ENCODE results near the gene PPP1R12A.

Gene PPP1R12A

DNA sequence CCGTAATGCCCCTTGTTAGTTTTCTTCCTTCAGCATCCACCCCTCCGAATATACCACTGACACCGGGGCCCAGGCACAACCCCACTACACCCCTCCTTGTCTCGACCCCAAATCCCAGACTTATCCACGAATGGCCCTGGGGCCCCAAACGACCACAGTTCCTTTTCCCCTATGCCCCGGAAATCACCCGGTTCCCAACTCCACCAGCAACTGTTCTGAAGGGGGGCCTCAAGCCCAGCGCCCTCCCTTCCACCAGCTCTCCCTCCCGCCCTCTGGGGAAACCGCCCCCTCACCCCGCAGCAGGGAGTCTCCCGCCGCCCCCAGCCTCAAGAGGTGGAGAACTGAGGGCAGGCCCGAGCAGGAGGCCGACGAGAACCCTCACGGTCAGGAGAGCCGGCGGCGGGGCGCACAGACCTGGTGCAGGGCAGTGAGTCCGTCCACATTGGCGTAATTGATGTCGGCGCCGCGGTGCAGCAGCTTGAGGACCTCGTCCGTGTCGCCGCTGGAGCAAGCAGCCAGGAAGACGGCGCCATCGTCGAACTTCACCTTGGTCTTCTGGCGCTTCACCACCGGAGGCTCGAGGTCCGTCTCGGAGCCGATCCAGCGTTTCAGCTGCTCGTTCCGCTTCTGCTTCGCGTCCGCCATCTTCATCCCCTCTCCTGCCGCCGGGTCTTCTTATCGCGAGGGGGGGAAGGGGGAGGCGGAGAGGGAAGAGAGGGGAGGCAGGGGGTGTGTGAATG, 446 bp downstream of the PPP1R12A start:
- peak; percentile 24 for DNase-seq

DNA sequence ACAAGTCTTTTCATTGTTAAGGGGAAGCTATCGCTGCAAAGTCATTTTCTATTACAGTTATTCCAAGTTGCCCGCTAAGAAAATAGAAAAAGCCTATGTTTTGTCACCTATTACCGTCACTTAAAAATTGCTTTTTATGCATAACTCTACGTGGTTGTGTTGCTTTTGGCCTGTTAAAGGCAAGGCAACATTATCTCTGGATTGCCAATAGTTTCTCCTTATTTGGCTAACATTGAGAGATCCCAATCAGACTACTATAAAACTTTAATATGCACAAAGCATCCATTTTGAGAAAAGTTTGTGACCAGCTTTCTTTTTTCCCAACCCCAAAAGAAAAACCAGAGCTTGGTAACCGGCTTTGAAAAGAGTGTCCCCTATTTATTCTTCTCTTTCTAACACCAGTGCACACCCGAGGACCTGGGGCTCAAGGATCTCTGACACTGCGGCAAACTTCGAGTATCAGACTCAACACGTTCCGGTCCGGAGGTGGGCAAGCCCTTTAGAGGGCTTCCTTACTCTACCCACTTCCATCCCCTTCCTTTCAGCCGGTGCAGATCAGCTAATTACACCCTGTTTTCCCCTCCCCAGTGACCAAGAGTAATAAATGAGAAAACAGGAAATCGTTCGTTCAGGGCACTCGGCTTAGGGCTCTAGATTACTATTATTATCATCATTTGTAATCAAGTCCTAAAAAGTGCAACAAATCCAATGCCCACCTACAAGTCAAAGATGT, 1.2 kb downstream of the PPP1R12A start:
- DNase-seq = peak; percentile 15

GRCh38 chr12:79933043-79933442, 1.9 kb downstream of the PPP1R12A start:
- no peak for DNase-seq

DNA sequence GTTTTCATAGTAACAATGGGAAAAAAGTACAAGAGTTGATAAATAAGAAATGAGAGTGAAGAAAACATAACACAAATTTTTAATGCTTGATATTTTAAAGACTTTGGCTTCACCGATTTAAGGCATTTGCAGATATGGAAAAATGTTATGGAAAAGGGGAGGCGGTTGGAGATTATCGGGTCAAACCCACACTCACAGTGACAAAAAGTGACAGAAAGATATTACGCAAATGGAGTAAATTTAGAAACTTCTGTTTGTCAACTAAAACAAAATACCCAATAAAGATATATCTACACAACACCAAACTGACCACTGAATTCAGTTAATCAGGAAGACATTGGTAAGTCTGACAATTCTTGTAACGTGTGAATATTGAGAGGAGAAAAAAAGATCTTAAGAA, 2.5 kb downstream of the PPP1R12A start:
- no peak for DNase-seq

DNA sequence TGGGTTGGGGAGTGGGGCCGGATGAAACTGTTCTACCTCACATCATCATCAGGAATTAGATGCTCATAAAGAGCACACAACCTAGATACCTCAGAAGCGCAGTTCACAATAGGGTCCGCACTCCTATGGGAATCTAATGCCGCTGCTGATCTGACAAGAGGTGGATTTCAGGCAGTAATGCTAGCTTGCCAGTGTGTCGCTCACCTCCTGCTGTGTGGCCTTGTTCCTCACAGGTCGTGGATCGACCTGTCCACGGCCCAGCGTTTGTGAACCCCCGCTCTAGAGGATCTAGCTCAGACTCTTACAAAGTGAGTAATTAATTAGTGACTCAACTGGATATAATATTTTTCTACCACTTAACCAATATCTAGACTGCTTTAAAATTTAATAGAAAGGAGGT, 5.8 kb downstream of the PPP1R12A start:
- no peak for DNase-seq

DNA sequence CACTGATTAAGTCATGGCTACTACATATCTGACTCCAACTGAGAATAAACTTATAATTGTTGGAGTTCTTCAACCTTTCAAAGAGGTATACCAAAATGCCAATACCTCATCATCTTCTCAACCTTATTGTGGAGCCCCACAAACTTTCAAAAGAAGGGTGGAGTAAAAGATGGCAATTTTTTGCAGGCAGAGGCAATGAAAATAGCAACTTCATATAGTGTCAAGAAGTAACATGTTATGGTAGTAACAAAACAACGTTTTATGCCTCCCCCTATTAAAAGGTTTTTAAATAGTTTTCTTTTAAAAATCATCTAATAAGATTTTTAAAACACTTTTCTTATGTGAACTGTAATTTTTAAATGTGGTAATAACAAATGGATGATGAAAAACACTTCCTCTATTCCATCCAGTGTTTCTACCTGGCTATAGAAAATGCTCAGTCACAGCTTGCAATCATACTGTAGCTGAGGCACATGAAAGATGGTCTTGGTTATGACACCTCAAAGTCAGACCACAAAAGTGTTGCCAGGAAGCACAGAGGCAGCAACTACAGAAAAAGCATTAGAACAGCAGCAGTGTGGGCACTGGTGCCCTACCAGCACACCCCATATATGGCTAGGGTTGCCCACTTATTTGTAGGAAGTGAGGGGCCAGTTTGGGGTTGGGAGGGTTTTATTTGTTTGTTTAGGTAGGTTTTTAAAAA, 7.0 kb downstream of the PPP1R12A start:
- no peak for DNase-seq

- DNase-seq = no peak
Measured at GRCh38 chr12:79926951-79927350, 7.9 kb downstream of the PPP1R12A start.

DNA sequence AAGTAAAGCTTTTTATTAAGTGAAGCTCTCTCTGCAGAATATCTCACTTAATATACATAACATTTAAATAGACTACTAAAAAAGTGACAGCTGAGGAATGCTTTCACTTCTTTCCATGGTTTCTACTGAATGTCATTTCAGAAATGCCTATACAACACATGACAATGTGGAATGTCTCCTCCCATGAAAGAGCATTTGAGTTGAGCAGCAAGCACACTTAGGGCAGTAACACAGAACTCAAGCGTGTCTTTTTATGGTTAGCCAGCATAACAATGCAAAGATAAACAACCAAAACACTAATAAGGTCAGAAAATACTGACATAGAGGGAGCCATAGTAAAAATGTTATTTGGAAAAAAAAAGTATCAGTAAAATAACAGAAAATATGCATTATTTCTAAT, 9.4 kb downstream of the PPP1R12A start:
- DNase-seq = no peak

DNA sequence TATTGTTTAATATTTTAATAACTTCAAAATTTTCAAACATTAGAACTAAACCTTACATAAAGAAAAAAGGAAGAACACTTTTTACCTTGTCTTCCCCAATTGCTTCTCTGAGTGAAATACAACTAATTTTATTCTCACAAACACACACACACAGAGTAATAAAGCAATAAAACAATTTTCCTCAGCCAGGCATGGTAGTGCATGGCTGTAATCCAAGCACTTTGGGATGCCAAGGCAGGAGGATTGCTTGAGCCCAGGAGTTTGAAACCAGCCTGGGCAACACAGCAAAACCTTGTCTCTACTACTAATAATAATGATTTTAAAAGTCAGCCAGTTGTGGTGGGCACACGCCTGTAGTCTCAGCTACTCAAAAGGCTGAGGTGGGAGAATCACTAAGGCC, 13.1 kb downstream of the PPP1R12A start:
- DNase-seq = no peak

- no peak for DNase-seq
Measured at GRCh38 chr12:79920421-79921238, 14.3 kb downstream of the PPP1R12A start.

- no peak for DNase-seq
Measured at GRCh38 chr12:79919762-79920161, 15.1 kb downstream of the PPP1R12A start.

DNA sequence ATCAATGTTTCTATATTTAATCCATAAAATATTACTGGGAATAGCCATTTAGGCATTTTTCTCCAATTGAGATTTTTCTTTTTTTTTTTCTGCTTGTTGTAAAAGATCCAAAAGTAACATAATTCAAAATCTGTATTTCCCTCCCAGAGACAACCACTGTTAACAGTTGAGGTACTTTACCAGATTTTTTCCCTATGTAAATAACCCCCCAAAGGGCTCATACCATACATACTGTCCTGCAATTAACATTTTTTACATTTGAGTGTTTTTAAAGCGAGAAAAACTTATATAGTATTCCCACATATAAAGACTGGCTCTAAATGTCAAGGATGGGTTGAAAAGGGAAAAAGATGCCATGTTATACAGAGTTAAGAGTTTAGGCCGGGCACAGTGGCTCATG, 18.1 kb downstream of the PPP1R12A start:
- no peak for DNase-seq

- DNase-seq = no peak
Measured at GRCh38 chr12:79911889-79912656, 22.8 kb downstream of the PPP1R12A start.

DNA sequence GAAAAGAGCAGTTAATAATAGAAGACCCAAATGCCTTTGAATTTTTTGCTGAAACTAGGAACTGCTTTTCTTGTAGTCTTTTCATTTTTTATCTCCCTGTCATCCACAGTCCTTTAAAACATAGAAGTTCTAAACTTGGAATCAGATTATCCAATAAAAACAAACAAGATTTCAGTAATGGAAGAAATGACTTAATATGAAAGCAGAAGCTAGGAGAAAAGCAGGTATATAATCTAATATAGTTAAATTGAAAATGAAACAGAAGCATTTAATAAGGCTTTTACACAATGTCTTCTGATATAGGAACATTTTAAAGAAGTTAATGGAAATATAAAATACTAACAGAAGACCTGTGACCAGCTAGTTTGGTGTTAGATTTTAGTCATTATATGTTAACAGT, 26.5 kb downstream of the PPP1R12A start:
- no peak for DNase-seq

DNA sequence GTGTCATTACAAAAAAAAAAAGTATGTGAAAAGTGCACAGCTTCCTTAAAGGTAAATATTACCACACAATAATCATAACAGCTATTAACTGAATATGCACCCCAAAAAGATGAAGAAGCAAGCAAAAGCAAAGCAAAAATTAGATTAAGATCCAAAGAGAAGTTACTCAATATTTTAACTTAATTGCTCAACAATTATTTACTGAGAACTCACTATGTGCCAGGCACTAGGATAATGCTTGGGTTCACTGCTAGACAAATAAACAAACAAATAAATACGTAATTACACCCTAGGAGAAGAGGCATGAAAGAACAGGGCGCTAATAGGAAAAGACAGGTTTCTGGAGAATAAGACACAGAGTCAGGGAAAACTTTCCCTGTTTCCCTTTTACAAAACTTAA, 33.4 kb downstream of the PPP1R12A start:
- no peak for DNase-seq

DNA sequence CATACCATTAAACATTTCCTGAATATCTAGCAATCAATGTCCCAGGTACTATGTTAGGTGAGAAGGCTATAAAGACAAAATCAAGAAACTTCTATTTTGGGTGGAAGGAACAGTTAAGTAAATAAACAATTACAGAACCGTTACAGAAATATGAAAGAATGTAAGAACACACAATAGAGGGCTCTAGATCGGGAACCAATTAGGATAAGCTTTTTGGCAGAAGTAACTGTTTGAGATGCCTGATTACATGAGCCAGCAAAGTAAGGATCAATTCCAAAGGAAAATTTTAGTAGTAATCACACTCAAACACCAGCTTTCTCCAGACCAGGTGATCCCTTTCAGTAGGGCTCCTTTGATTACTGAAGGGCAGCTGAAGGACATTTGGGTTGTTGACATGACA, 33.9 kb downstream of the PPP1R12A start:
- no peak for DNase-seq

DNA sequence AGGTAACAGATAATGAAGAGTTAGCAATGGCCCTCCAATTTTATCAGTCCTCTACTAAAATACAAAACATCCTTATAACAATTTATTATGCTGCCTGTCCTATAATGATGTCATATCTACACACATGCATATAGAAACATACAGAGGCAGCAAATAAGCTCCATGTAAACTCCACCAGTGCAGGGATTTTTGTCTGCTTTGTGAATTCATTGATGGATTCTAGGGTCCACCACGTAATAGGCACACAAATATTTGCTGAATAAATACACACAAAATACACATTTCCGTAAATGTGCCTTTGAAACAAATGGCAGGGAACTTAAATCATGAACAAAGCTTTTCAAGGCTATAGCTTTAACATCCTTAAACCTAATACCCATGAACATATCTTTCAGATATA, 34.7 kb downstream of the PPP1R12A start:
- no peak for DNase-seq

- DNase-seq = no peak
Measured at GRCh38 chr12:79897617-79898016, 37.3 kb downstream of the PPP1R12A start.

- DNase-seq = no peak
Measured at GRCh38 chr12:79895804-79896203, 39.1 kb downstream of the PPP1R12A start.

- no peak for DNase-seq
Measured at GRCh38 chr12:79895071-79895470, 39.8 kb downstream of the PPP1R12A start.

DNA sequence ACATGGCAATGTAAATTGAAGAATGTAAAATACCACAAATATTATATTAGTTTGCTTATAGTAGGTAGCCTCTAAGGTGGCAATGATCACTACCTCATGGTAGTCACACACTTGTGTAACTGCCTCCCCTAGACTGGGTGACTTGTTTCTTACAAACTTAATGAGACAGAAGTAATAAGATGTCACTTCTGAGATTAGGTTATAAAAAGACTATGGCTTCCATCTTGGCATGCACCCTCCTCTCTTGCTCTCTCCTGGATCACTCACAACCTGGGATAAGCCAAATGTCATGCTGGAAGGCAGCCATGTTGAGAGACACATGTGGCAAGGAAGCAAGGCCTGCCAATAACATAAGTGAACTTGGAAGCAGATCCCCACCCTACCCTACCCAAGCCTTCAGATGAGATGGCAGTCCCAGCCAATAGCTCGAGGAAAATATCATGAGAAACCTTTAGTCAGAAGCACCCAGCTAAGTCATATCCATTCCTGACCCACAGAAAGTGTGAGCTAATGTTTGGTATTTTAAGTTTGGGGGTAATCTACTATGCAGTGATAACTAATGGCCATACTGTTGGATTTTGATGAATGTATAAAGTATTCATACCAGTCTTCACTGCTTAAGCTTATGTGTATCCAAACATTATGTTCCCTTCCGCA, 43.3 kb downstream of the PPP1R12A start:
- no peak for DNase-seq

GRCh38 chr12:79887890-79888289, 47.0 kb downstream of the PPP1R12A start:
- DNase-seq = no peak

Data from NCI-H526 treated with DMSO at 0.1 percent for 48 hours (cell line).